B cell (primary cell): ENCODE data around the gene PGA5. TPM values are rescaled to one million over a fixed set of nuclear protein-coding genes. Genes with fewer than 3 reads are reported as not detected.
"Not testable (repeated sequence)": the region's sequence is repeated elsewhere in the genome, so short reads cannot be mapped to it uniquely, and the experiment has no call there.

ENCODE experiments used
- ATAC-seq: fragments of 200-7000 bp; cut with Tn5 transposase; one replicate; pipeline ENCODE4 v1.10.0; 2021; ENCODE audit warnings: low read depth, mild to moderate bottlenecking, moderate number of reproducible peaks, moderate library complexity
- CTCF ChIA-PET: fragments of 350-600 bp; sonication (Branson Sonifier 250); formaldehyde crosslinking; loops from one replicate; lab custom pipeline; 2021; ENCODE audit warnings: antibody characterized with exemption, inconsistent platforms; lab: Charles Lee
- POLR2A ChIA-PET: fragments of 350-600 bp; sonication (Branson Sonifier 250); formaldehyde crosslinking; loops from one replicate; lab custom pipeline; 2021; ENCODE audit warnings: antibody characterized with exemption; lab: Charles Lee
- DNase-seq: peaks from one replicate; pipeline ENCODE4 v3.0.0; 2013
- H2AFZ ChIP-seq: 2 replicates; pipeline ENCODE4 v1.6.1; 2012; ENCODE audit warnings: mild to moderate bottlenecking, low read depth, low read length; ENCODE audit not compliant: insufficient read depth, poor library complexity, severe bottlenecking
- H3K27ac ChIP-seq, 2 donors: 1 replicate in 1 of 2; 2 replicates in 1 of 2; pipeline ENCODE4 v1.5.1; 2012 to 2013; ENCODE audit warnings: low read length in 2 of 2, mild to moderate bottlenecking in 2 of 2, moderate library complexity in 1 of 2
- H3K27me3 ChIP-seq, 4 experiments: fragments of 200-600 bp in 1 of 4; sonication (generic) in 1 of 4; replicated peaks in 1 of 4; 1 replicate in 2 of 4; 2 replicates in 2 of 4; pipeline versions ENCODE4 v1.6.1 to v1.7.0; 2013 to 2016; ENCODE audit warnings: low read length in 3 of 4, mild to moderate bottlenecking in 2 of 4, mixed read lengths in 1 of 4, moderate library complexity in 1 of 4; ENCODE audit not compliant: insufficient read depth in 4 of 4, control insufficient read depth in 3 of 4; ENCODE audit errors: control extremely low read depth in 1 of 4
- H3K36me3 ChIP-seq, 2 experiments: replicated peaks in 1 of 2; 1 replicate in 1 of 2; 2 replicates in 1 of 2; pipeline versions ENCODE4 v1.6.1 to v1.7.1; 2013; ENCODE audit warnings: low read length in 1 of 2; ENCODE audit not compliant: insufficient read depth in 2 of 2, control insufficient read depth in 1 of 2; ENCODE audit errors: control extremely low read depth in 1 of 2, extremely low read depth in 1 of 2
- H3K4me1 ChIP-seq, 2 donors: fragments of 200-600 bp in 1 of 2; sonication (generic) in 1 of 2; 1 replicate in 1 of 2; 2 replicates in 1 of 2; pipeline versions ENCODE4 v1.5.1 to v1.6.1; 2013 to 2017; ENCODE audit warnings: low read length in 2 of 2; ENCODE audit not compliant: control insufficient read depth in 2 of 2, insufficient read depth in 2 of 2
- H3K4me2 ChIP-seq: replicated peaks from 2 replicates; pipeline ENCODE3; 2012; ENCODE audit warnings: mild to moderate bottlenecking, low read depth, low read length; ENCODE audit not compliant: poor library complexity, severe bottlenecking
- H3K4me3 ChIP-seq, 5 experiments: fragments of 200-600 bp in 1 of 5; sonication (generic) in 1 of 5; 1 replicate in 3 of 5; 2 replicates in 2 of 5; pipeline versions ENCODE4 v1.5.1 to v1.7.0; 2011 to 2016; ENCODE audit warnings: low read length in 4 of 5, mild to moderate bottlenecking in 4 of 5, low read depth in 2 of 5, control low read depth in 1 of 5, moderate library complexity in 1 of 5; ENCODE audit not compliant: insufficient read depth in 1 of 5; ENCODE audit errors: control extremely low read depth in 1 of 5, extremely low read depth in 1 of 5
- H3K79me2 ChIP-seq: fragments of 200-600 bp; sonication (generic); one replicate; pipeline ENCODE4 v1.6.0; 2016; ENCODE audit warnings: low read length; ENCODE audit not compliant: control insufficient read depth, insufficient read depth
- H3K9ac ChIP-seq: fragments of 200-600 bp; sonication (generic); 2 replicates; pipeline ENCODE4 v1.6.1; 2017; ENCODE audit warnings: mild to moderate bottlenecking, low read length, moderate library complexity
- H3K9me3 ChIP-seq, 3 donors: one replicate each; pipeline versions ENCODE4 v1.6.1 to v1.7.1; 2013; ENCODE audit warnings: low read length in 2 of 3; ENCODE audit not compliant: control insufficient read depth in 2 of 3, insufficient read depth in 1 of 3; ENCODE audit errors: control extremely low read depth in 1 of 3
- H4K20me1 ChIP-seq: 2 replicates; pipeline ENCODE4 v1.6.0; 2012; ENCODE audit warnings: mild to moderate bottlenecking, low read length; ENCODE audit not compliant: insufficient read depth, control insufficient read depth, poor library complexity, severe bottlenecking
- H3K27ac Mint-ChIP-seq: one replicate; pipeline ENCODE4 v1.8.0; 2021; ENCODE audit warnings: mixed read lengths
- H3K27me3 Mint-ChIP-seq: one replicate; pipeline ENCODE4 v1.8.0; 2021; ENCODE audit warnings: mixed read lengths
- H3K4me1 Mint-ChIP-seq: one replicate; pipeline ENCODE4 v1.8.0; 2021; ENCODE audit warnings: mixed read lengths
- H3K4me3 Mint-ChIP-seq: one replicate; pipeline ENCODE4 v1.8.0; 2021; ENCODE audit warnings: mixed read lengths
- H3K9me3 Mint-ChIP-seq: one replicate; pipeline ENCODE4 v1.8.0; 2022; ENCODE audit warnings: mixed read lengths; ENCODE audit not compliant: insufficient read depth
- CTCF ChIP-seq: fragments of 200-600 bp; IDR thresholded peaks from one replicate; pipeline ENCODE4 v1.8.0; 2022; ENCODE audit warnings: antibody characterized with exemption, mild to moderate bottlenecking
- EZH2 ChIP-seq: IDR thresholded peaks from 2 replicates; pipeline ENCODE4 v1.6.1; 2012; ENCODE audit warnings: borderline replicate concordance, low read depth, mild to moderate bottlenecking, moderate library complexity, low read length; ENCODE audit not compliant: insufficient read depth, poor library complexity, severe bottlenecking
- WGBS: methylation state at CpG from one replicate; pipeline ENCODE4 v1.1.5; 2013; ENCODE audit warnings: missing lambda C conversion rate; ENCODE audit not compliant: insufficient coverage; 5-methylcytosine and 5-hydroxymethylcytosine counted together
- intact Hi-C: fragments of 100-400 bp; cut with micrococcal nuclease; formaldehyde crosslinking; loops from one replicate; pipeline ENCODE4 v1.10.0; 2022
- polyA plus RNA-seq: library from polyadenylated mRNA; depleted of rRNA; stranded (reverse); fragments of >200 nt; gene quantifications from 2 replicates; pipeline ENCODE4 v1.2.3, GENCODE V29; 2012
- total RNA-seq, 2 donors: library from RNA; stranded (reverse); fragments of 120-200 nt in 1 of 2; gene quantifications; 1 replicate in 1 of 2; 2 replicates in 1 of 2; pipeline versions ENCODE4 v1.2.3 to v1.2.4, GENCODE V29; 2013 to 2022

Gene PGA5
- total and polyA plus RNA-seq, 2 donors (not counting 1 experiment from before 2014, with no cell fraction given), result not detected

- not testable (repeated sequence) for H3K36me3 ChIP-seq, H3K9ac ChIP-seq, H3K4me3 Mint-ChIP-seq, H3K4me1 ChIP-seq, H3K4me2 ChIP-seq, H3K27ac ChIP-seq, H3K79me2 ChIP-seq, DNase-seq, H3K27me3 ChIP-seq, H3K27me3 Mint-ChIP-seq, ATAC-seq, H3K27ac Mint-ChIP-seq, H2AFZ ChIP-seq, H3K9me3 Mint-ChIP-seq, H4K20me1 ChIP-seq, H3K4me1 Mint-ChIP-seq, H3K4me3 ChIP-seq, H3K9me3 ChIP-seq
- ChIA-PET CTCF (interaction anchor here (0.7 to 1.6 kb wide), 3 partner anchors 21 to 144 kb away, joined by 3 to 7 read pairs (median 3); no protein-coding TSS in a partner anchor), POLR2A (interaction anchor here (0.6 kb wide), 1 partner anchor 193 kb away, joined by 4 read pairs; no protein-coding TSS in a partner anchor)
- intact Hi-C loops, result loop anchor here (10.0 kb wide), 1 partner anchor 132 kb away; no protein-coding TSS in a partner anchor
- WGBS, result 92% methylated on average over 1 of the region's 1 CpG
Observed at GRCh38 chr11:61252332-61252731, 11.4 kb downstream of the PGA5 start.

DNA sequence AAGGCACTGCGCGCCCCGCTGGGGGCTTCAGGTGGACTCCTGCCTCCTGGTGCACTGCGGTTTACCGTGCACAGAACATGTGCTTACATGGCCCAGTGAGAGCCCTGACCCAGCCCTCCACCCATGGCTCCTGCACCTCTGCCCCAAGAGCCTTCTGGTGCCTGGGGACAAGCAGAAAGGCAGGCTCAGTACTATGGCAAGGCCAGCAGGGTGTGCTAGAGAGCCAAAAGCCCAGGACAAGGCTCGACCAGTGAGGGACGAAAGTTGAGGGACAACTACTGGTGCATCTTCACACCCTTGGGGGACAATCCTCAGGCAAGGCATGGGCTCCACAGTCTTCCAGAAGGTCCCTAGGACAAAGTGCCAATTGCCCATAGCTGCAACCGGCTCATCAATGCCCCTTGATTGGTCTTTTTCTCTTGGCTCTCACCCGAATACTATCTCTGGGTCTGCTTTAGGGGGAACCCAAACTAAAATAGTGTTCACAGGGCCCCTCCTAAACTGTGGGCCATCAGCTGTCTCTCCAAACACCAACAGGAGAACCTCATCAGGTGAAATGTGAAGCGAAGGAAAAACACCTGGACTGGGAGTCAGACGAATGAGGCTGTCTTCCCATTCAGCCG, 13.5 kb downstream of the PGA5 start:
- H3K27ac Mint-ChIP-seq, result no peak overlapping the region

More for the DNA sequence above, 13.5 kb downstream of the PGA5 start:
- H2AFZ ChIP-seq, result peak overlapping the region; percentile 20
- H3K9ac ChIP-seq, result no peak overlapping the region
- H3K9me3 ChIP-seq, result no peaks in the 10 kb centered on the region
- ATAC-seq (peak; percentile 84), DNase-seq (peak; percentile 71)
- no peaks in the 10 kb centered on the region for H3K36me3 ChIP-seq
- H3K4me1 ChIP-seq, result no peaks in the 10 kb centered on the region
- POLR2A ChIA-PET, result no interaction called here
- no peak overlapping the region for H3K27ac ChIP-seq
- CTCF ChIA-PET, result interaction anchor here (0.7 to 2.6 kb wide), 12 partner anchors 28 to 488 kb away, joined by 3 to 22 read pairs (median 3); partner anchors contain the start of genes TMEM216 and VWCE
- TF ChIP-seq EZH2, result no peak
- TF ChIP-seq CTCF, result peak; percentile 82
- H3K79me2 ChIP-seq, result no peaks in the 10 kb centered on the region
- H4K20me1 ChIP-seq, result no peaks in the 10 kb centered on the region
- H3K4me2 ChIP-seq, result no peak overlapping the region
- intact Hi-C loops, result loop anchor here (1.0 to 10.0 kb wide), 2 partner anchors 40 to 130 kb away; no protein-coding TSS in a partner anchor
- Mint-ChIP-seq H3K27me3 (no peaks in the 10 kb centered on the region), H3K4me1 (no peaks in the 10 kb centered on the region), H3K9me3 (no peaks in the 10 kb centered on the region), H3K4me3 (no peak overlapping the region)
- 65% methylated on average over 9 of the region's 12 CpGs for WGBS
- H3K4me3 ChIP-seq, result no peak overlapping the region
- no peaks in the 10 kb centered on the region for H3K27me3 ChIP-seq
